SIG-M5 treated with dmso at 0.1 percent for 504 hours (cell line): ENCODE results near the gene JAM3.

Experiments used
- DNase-seq: peaks from one replicate; lab custom pipeline; 2025; ENCODE audit not compliant: unreplicated experiment; lab: John Stamatoyannopoulos, UW

The JAM3 gene

DNA sequence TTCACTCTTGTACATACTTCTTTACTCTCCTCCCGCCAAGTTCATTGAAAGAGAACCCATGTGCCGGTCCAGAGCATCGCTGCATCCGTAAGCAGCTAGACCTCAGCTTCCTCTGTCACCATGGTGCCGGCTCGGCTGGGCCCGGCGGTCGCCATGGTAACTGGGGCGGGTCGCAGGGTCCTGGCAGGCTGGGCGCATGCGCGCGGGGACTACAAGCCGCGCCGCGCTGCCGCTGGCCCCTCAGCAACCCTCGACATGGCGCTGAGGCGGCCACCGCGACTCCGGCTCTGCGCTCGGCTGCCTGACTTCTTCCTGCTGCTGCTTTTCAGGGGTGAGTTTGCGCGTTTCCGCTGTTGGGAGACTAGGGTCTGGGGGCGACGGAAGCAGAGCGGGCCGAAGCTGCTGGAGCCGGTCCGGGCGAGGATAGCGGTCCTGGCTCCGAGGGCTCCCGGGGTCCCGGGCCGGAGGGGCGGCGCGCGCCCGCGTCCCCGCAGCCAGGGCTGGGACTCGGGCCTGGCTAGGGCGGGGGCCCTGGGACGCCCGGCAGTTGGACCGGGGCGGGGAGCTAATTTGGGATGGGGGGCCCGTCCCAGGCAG, at the start of gene JAM3:
TSS of gene JAM3 (plus strand) at position 244 of the 597 bp plus-strand sequence. CDS start at position 256, 12 bp downstream.
- peak; percentile 58 for DNase-seq

DNA sequence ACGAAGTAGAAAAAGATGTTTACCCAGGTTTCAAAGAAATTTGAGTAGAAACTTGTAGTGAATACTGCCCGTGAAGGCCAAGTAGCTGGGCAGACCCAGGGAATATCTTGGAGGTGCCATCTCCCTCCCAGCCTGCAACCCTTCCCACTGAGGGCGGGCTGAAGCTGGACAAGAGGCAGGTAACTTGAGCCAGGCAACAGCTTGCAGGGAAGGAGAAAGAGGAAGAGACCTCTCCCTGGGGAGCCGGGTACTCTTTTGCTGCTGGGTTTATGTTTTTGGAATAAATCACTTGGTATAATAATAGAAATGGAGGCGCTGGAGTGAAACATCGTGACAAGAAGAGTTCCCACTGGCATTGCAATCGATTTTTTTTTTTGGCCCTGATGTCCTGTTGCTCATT, 49.4 kb upstream of the JAM3 start:
- no peak for DNase-seq

DNA sequence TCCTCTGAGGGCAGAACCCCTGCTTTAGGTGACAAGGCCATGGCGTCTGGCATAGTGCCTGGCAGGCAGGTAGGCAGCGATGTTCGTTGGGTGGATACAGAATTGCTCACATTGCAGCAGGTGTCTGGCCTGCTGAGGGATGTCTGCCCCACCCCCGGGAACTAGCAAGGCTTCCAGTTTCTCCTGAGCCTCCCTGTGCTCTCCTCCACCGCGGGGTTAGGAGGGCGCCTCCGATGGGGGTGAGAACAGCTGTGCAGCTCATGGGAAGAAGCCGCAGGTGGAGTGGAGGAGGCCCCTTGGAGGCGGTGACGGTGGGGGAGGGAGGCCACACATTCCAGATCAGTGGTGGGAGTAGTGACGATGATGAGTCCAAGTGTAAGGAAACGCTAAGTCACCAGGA, 48.3 kb upstream of the JAM3 start:
- no peak for DNase-seq

DNA sequence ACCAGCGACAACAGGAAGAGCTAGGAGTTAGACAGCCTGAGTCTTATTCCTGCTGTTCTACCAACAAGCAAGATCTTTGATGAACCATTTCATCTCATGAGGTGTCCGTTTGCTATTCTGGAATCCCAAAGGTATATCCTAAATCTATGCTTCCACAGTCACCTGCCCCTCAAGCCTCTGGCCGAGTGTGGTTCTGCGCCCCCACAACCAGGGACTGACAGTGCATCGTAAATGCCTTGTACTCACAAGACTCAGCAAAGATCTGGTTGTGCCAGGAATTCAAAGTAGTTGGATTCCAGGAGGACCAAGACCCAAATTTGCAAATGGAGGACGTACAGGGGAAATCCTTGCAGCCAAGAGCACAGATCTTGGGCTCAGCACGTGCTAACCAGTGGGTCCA, 47.5 kb upstream of the JAM3 start:
- DNase-seq = no peak

DNA sequence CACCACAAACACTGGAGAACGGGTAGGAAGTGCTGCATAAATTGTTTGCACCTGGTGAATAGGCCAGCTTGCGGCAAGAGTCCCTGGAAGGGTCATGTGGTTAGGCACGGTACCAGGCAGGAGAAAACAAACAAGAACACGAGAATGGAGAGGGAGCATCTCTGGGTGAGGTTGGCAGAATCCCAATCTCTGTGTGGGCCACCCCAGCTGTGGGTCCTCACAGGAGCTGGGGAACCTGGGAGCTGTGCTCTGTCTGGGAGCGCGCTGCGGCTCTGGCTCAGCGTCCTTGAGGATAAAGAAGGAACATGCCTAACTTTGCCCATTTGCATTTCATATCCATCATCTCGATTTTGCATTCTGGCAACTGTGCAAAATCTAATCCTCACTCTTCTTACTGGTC, 46.1 kb upstream of the JAM3 start:
- no peak for DNase-seq

DNA sequence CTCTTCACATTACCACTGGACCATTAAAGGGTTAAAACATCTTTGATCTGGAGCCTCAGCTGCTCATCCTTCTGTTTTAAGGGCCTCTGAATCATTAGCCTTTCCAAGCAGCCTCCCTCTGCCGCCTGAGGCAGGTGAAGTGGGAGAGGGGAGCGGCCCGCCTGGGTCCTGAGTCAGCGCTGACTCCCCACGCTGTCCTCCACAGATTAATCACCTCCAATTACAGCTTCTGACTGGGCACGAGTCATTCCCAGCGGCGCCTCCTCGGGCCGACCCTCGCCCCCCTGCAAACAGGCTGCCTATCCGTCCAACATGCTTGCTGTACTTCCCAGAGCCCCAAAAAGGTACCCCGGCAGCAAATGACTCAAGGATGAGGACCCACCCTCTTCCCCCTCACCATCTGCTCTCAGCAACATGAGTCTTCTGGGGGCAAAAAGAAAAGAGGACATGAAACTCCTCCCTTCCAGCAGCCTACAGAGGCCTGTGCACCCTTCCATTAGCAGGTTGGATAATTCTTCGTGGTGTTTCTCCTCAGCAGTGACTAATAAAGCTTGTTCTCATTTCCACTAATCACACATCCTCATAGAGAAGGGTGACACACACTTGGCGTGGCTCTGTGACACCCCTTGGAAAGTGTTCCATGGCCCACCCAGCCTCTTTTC, 44.3 kb upstream of the JAM3 start:
- DNase-seq = peak; percentile 23

- no peak for DNase-seq
Measured at GRCh38 chr11:134025082-134025429, 43.8 kb upstream of the JAM3 start.

DNA sequence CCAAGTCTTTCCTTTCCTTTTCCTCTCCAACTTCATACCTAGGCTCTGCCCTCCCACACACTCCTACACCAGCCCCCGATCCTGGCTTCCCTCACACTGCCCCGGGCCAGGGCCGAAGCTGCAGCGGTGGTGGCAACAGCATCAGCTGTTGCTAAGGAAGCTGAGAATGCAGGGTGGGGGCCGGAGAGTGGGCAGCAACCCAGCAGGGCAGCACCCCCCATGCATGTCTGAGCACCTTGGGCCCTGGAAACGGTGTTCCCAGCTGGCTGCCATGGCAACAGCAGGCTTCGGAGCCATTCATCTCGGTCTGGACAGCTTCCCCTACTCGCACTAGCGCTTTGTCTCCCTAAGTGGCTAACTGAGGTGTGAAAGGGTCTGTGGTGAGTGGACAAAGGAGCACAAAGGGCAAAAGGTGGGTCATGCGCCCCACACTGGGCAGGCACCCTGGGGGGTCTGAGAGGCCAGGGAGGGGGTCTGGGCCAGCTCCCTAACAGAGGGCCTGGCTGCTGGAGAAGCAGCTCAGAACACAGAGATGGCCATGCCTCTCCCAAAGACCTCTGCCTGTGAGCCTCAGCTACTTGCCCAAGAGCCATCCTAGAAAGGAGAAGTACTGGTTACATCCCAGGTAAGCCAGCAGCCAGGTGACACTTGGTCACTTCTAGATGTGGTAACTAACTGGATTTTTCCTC, 42.1 kb upstream of the JAM3 start:
- DNase-seq = no peak

- no peak for DNase-seq
Measured at GRCh38 chr11:134027671-134028070, 41.2 kb upstream of the JAM3 start.

DNA sequence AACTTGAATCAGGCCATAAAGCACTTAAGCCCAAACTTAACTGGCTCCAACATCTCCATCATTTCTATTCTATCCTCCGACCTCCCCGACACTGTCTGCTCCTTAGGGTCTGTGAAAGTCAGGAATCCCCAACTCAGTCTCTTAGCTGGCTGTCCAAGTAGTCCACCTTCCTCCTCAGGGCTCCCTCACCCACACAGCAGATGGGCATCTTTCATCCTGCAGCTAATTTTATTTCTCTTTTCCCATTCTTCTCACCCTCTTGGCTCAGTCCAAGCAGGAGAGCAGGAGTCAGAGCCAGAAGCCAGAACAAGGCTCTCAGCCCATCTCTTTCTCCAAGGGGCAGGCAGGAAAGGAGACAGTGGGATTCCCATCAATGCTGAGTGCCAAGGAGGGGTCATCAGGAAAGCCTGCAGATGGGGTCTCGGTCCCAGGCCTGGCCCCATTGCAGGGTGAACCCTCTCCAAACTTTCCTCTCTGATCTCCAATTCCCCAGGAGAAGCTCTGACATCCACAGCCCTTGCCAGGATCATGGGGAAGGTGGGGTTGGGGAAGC, 40.4 kb upstream of the JAM3 start:
- DNase-seq = no peak

DNA sequence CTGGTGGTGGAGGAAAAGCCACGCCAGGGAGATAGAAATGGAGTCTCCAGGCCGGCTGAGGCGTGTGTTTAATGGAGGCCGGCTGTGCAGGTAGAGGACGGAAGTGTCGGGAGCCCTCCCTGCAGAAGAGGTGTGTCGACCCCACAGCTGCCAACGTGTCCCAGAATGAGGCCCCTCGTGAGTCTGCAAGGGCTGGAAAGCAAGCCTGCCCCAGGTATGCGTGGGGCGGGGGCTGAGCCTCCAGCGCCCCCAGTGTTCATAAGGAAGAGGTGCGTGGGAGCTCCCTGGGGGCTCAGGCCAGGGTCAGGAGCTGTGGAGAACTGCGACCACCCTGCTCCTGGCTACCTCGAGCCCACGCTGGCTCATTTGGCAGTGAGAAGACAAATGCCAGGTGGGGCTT, 38.0 kb upstream of the JAM3 start:
- DNase-seq = no peak

GRCh38 chr11:134032043-134032442, 36.8 kb upstream of the JAM3 start:
- DNase-seq = no peak

GRCh38 chr11:134032501-134033091, 36.3 kb upstream of the JAM3 start:
- DNase-seq = no peak

DNA sequence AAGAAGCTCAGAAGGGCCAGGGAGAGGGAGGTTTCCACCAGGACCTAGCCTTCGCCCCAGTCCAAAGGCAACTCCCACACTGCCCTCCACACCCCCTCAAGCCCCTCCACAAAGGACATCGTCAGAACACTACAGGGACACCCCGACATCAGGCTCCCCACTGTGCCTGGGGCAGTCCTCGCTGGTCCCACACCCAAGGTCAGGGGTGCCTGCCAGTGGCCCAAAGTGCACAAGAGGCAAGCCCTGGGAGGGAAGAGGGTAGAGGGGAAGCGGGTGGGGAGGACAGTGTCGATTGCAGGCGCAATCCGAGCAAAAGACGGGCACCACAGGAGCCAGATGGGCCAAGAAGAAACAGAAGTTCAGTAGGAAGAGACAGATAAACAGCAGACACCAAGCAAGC, 35.6 kb upstream of the JAM3 start:
- no peak for DNase-seq

- DNase-seq = peak; percentile 37
Measured at GRCh38 chr11:134033696-134034491, 35.0 kb upstream of the JAM3 start.

DNA sequence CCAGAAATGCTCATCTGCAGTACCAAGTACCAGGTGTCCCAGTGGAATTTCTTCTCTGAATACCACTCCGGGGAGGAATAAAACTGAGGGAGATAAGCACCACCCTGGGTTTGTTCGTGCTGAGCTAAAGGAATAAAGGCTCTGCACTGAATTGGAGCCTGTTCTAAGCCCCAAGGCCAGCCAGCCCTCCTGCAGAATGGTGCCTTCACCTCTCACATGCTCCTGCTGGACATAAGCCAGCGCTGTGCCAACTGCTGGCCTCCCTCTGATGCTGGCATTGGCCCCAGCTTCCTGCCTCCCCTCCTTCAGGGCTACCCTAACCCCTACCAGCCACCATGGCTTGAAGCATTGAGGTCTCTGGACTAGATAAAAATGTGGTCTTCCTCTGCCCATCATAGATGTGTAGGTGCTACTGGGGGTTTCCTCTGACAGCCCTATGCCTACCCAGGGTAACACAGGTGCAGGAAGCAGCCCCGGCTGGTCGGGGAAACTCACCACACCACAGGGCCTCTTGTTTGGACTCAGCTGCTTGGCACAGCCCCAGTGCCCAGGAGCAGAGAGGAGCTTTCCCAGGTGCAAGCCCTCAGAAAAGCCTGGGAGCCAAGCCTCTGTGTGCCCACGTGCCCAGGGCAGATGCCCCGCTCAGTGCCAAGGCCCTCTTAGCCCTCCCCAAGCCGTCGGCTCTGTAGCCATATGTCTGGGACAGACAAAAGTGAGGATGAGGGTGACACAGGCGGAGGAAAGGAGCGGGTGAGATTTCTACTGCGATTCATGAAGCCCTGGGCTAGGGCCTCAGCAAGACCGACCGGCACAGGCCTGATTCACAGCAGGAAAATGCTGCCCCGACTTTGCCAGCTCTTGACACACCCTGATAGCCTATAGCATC, 34.1 kb upstream of the JAM3 start:
- no peak for DNase-seq

DNA sequence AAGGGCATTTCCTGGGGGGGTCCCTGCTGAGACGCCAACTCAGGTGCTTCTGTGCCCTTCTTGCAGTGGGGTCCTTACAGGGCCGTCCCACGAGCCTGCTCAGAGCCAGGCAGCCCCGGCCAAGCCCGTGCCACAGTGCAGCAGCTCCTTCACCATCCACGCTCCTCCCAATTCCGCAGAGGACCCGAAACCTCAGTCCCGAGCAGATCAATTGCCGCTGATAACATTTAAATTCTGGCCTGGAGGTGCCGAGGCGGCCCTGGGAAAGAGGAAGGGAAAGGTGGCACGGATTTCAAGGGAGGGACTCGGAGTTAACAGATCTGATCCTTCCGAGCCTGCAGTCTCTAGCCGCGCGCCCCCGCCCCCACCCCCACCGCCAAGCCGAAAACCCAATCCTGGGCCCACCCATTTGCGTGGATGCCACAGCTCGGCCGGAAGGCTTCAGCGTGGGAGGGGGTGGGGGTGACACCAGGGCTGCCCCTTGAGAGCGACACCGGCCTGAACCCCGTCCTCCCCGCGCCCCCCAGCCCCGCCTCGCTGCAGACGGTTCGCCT, 32.3 kb upstream of the JAM3 start:
- no peak for DNase-seq

GRCh38 chr11:134037046-134037908, 31.6 kb upstream of the JAM3 start:
- DNase-seq = no peak
